ENCODE measurements around the gene MYCN.
"Not testable (repeated sequence)": the region's sequence is repeated elsewhere in the genome, so short reads cannot be mapped to it uniquely, and the experiment has no call there.

MYCN gene

DNA sequence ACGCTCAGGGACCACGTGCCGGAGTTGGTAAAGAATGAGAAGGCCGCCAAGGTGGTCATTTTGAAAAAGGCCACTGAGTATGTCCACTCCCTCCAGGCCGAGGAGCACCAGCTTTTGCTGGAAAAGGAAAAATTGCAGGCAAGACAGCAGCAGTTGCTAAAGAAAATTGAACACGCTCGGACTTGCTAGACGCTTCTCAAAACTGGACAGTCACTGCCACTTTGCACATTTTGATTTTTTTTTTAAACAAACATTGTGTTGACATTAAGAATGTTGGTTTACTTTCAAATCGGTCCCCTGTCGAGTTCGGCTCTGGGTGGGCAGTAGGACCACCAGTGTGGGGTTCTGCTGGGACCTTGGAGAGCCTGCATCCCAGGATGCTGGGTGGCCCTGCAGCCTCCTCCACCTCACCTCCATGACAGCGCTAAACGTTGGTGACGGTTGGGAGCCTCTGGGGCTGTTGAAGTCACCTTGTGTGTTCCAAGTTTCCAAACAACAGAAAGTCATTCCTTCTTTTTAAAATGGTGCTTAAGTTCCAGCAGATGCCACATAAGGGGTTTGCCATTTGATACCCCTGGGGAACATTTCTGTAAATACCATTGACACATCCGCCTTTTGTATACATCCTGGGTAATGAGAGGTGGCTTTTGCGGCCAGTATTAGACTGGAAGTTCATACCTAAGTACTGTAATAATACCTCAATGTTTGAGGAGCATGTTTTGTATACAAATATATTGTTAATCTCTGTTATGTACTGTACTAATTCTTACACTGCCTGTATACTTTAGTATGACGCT, 5.8 kb downstream of the MYCN start:
- DNase-seq, result no peak

GRCh38 chr2:15946983-15947382, 6.6 kb downstream of the MYCN start:
- DNase-seq, result no peak

GRCh38 chr2:15947431-15947830, 7.1 kb downstream of the MYCN start:
- DNase-seq, result no peak

GRCh38 chr2:15948704-15948957, 8.3 kb downstream of the MYCN start:
- DNase-seq, result no peak

DNA sequence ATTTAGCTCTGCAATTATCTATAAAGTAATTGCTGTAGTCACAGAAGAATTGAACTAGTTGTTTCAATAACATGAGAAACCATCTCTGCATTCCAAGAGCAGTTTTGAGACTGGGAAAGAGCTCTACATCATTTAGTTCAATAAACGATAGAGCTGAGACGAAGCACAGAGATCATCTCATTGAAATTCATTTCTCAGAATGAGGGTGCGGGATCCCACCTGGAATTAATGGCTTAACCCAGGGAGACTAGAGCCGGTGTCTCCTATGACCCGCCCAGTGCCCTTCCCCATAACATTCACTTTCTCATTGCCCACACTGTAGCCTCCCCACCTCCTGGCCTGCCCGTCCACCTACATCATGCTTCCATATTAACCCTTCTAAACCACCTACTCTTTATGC, 8.8 kb downstream of the MYCN start:
- DNase-seq, result no peak

- DNase-seq, result no peak
These were observed 9.2 kb downstream of the MYCN start for GRCh38 chr2:15949551-15949950.

- DNase-seq, result no peak
These were observed 10.0 kb downstream of the MYCN start for GRCh38 chr2:15950088-15950952.

- not testable (repeated sequence) for DNase-seq
These were observed 11.6 kb downstream of the MYCN start for GRCh38 chr2:15951936-15952335.

DNA sequence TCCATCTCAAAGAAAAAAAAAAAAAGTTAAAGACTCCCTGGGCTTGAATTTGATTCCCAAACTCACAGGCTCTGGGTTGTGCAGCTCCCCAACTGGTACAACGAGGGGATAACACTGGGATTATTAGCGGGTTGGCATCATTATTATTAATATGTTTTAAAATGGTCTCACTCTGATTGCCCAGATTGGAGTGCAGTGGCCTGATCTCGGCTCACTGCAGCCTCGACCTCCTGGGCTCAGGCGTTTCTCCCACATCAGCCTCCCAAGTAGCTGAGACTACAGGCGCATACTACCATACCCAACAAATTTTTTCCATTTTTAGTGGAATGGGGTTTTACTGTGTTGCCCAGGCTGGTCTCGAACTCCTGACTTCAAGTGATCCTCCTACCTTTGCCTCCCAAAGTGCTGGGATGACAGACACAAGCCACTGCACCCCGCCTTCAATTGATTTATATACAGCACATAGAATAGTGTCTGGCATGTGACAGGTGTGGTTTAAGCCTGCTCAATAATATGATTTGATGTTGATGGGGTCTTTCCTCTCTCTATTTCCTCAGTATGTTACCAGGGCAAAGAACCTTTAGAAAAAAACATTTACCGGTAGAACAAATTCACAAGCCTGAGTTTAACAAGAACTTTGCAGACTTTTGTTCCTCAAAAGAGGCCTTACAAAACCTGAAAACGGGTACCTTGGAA, 12.2 kb downstream of the MYCN start:
- no peak for DNase-seq

GRCh38 chr2:15953147-15953630, 12.8 kb downstream of the MYCN start:
- no peak for DNase-seq

- DNase-seq, result no peak
These were observed 13.7 kb downstream of the MYCN start for GRCh38 chr2:15953891-15954680.

DNA sequence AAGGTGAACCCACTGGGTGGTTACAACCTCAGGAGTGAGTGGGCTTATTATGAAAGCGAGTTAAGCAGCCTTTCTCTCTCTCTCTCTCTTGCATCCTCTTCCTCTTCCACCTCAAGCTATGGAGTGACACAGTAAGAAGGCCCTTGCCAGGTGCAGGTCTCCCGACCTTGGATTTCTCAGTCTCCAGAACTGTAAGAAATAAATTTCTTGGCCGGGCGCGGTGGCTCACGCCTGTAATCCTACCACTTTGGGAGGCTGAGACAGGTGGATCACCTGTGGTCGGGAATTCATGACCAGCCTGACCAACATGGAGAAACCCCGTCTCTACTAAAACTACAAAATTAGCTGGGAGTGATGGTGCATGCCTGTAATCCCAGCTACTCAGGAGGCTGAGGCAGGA, 14.4 kb downstream of the MYCN start:
- no peak for DNase-seq

GRCh38 chr2:15955232-15955988, 15.1 kb downstream of the MYCN start:
- no peak for DNase-seq

GRCh38 chr2:15956230-15956629, 15.9 kb downstream of the MYCN start:
- no peak for DNase-seq

DNA sequence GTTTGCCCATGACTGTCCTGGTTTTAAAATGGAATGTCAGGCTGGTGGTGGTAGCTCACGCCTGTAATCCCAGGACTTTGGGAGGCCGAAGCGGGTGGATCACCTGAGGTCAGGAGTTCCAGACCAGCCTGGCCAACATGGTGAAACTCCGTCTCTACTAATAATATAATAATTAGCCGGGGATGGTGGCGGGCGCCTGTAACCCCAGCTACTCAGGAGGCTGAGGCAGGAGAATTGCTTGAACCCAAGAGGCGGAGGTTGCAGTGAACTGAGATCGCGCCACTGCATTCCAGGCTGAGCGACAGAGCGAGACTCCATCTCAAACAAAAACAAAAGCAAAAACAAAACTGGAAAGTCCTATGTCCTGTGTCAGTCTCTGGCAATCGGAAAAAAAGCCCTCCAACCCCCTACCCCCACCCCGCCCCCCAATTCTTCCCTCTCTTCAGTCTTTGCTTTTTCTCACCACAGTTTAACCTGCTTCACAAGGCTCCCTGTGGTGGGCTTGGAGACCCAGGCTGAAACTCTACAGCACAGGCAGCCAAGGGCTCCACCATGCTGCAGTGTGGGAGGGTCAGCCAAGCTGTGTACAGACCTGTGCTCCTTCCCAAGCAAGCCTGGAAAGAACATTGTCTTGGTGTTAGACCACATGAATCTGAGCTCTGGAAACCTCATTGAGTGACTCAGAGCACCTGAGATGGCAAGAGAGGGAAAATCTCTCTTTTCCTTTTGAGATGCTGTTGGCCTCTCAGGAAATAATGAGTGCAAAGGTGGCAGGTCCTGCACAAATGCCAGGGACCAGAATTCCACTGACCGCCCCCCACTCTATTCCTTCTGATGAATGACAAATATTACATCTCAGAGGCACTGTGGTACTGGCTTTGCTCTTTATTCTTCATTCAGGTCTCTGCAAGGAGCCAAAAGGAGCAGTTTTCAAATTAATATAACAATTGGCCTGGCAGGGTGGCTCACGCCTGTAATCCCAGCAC, 16.7 kb downstream of the MYCN start:
- no peak for DNase-seq

DNA sequence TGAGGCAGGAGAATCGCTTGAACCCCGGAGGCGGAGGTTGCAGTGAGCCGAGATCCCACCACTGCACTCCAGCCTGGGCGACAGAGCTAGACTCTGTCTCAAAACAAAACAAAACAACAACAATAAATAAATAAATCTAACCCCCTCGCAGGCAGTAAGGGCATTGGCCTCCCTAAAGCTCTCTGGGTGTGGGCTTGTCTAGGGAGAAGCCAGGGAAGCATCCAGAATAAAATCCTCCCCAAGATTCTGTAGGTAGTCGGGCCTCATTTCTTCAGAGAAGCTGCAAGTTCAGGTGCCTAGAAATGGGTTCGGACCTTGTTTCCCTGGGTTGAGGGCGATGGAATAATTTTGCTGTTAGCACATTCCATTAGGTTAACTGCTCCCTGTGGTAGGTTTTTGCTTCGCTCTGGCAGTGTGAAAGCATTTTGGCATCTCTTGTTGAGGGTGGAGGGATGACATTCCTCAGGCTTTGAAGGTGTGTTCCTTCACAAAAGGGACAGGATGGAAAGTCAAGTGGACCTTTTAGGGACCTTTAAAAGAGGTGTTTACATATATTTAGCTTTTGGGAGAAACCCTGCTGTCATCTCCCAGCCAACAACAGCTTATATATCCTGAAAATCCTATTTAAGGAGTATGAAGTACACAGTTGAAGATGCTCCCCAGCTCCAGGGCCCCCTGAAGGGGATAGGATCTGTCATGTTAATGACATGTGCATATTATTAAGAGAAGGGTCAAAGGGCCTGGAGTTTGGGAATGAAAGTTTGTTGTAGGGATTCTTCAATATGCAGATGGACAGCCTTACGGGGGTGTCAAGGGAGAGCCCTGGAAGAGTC, 17.7 kb downstream of the MYCN start:
- no peak for DNase-seq

GRCh38 chr2:15959331-15960153, 19.2 kb downstream of the MYCN start:
- DNase-seq, result no peak

GRCh38 chr2:15960154-15960520, 19.8 kb downstream of the MYCN start:
- DNase-seq, result not testable (repeated sequence)

Data from MV-4-11 (cell line).